ENCODE measurements around the gene IL27RA. TPM values are rescaled to one million over a fixed set of nuclear protein-coding genes. Genes with fewer than 3 reads are reported as not detected.

IL27RA gene
- total RNA-seq, 5 donors from 2014 or later (not counting 1 experiment from before 2014, with no cell fraction given) = 44.2 to 82.4 (median 66.5) TPM

- peaks cover 53 to 68% (median 65%) of the 10 kb centered on the region in 3 donors for H3K4me1 Mint-ChIP-seq
- H3K4me3 ChIP-seq (ENCODE audit: control insufficient read depth in 1 of 2, extremely low read depth in 1 of 2, low read length in 1 of 2) = no peak overlapping the region
- CTCF ChIA-PET = interaction anchor here in 1 of 2 donors (0.7 to 1.4 kb wide), 4 partner anchors 17 to 54 kb away, joined by 3 to 5 read pairs (median 4); partner anchors contain the start of genes DCAF15 and IL27RA
- H3K27me3 Mint-ChIP-seq = no peaks in the 10 kb centered on the region
- H3K27ac Mint-ChIP-seq = peak overlapping the region; percentile 99
- DNase-seq (peak in 1 of 35 experiments; percentile 57), ATAC-seq (replicated peaks in 1 of 4) (no peak)
- H3K36me3 ChIP-seq (ENCODE audit: control insufficient read depth in 2 of 2, extremely low read depth in 1 of 2, insufficient read depth in 1 of 2, low read length in 1 of 2) = peaks cover 0 to 7% of the 10 kb centered on the region in 2 donors
- 38% methylated on average over 4 of the region's 10 CpGs for WGBS (ENCODE audit: insufficient coverage)
- POLR2A ChIA-PET = interaction anchor here (0.6 to 0.7 kb wide), 5 partner anchors 28 to 378 kb away, joined by 3 to 4 read pairs (median 3); partner anchors contain the start of gene IL27RA (in 1 of the 2)
- peak overlapping the region; percentile 21 to 74 (median 57) for H3K4me3 Mint-ChIP-seq
- H3K27me3 ChIP-seq (replicated peaks in 1 of 2; ENCODE audit: control insufficient read depth in 2 of 2, extremely low read depth in 1 of 2, insufficient read depth in 2 of 2, low read length in 1 of 2) = no peaks in the 10 kb centered on the region
- H3K9me3 Mint-ChIP-seq = peaks cover 0 to 4% (median 0%) of the 10 kb centered on the region in 3 donors
- H3K9me3 ChIP-seq = no peaks in the 10 kb centered on the region
- peaks cover 28 to 68% of the 10 kb centered on the region in 2 experiments for H3K4me1 ChIP-seq (ENCODE audit: control insufficient read depth in 1 of 2, extremely low read depth in 1 of 2, insufficient read depth in 2 of 2, low read length in 2 of 2)
- H3K27ac ChIP-seq (ENCODE audit: low read length) = peak overlapping the region; percentile 100
- peaks cover 4% of the 10 kb centered on the region for H3K36me3 Mint-ChIP-seq
Measured at GRCh38 chr19:14003251-14004055, 28.1 kb upstream of the IL27RA start.

- DNase-seq (no peak), ATAC-seq (replicated peaks in 1 of 4) (no peak)
- Mint-ChIP-seq H3K4me3 (peak overlapping the region; percentile 70 to 83 (median 75)), H3K9me3 (no peaks in the 10 kb centered on the region), H3K27ac (peak overlapping the region; percentile 89 to 95), H3K27me3 (no peaks in the 10 kb centered on the region), H3K4me1 (peaks cover 50 to 68% (median 62%) of the 10 kb centered on the region in 3 donors), H3K36me3 (no peaks in the 10 kb centered on the region)
- CTCF ChIA-PET = interaction anchor here (0.5 to 0.6 kb wide), 2 partner anchors 17 to 23 kb away, joined by 3 to 8 read pairs; partner anchors contain the start of gene RLN3 (in 1 of the 2)
- 54% methylated on average over 8 of the region's 14 CpGs for WGBS (ENCODE audit: insufficient coverage)
- peak overlapping the region; percentile 100 for H3K27ac ChIP-seq (ENCODE audit: low read length)
- POLR2A ChIA-PET = interaction anchor here (0.6 to 1.1 kb wide), 3 partner anchors 52 to 133 kb away, joined by 3 to 5 read pairs (median 4); partner anchors contain the start of gene DCAF15 (in 1 of the 2)
- no peaks in the 10 kb centered on the region for H3K9me3 ChIP-seq
- no peaks in the 10 kb centered on the region for H3K27me3 ChIP-seq (replicated peaks in 1 of 2; ENCODE audit: control insufficient read depth in 2 of 2, extremely low read depth in 1 of 2, insufficient read depth in 2 of 2, low read length in 1 of 2)
- H3K4me1 ChIP-seq (ENCODE audit: control insufficient read depth in 1 of 2, extremely low read depth in 1 of 2, insufficient read depth in 2 of 2, low read length in 2 of 2) = peaks cover 28 to 65% of the 10 kb centered on the region in 2 experiments
- no peaks in the 10 kb centered on the region for H3K36me3 ChIP-seq (ENCODE audit: control insufficient read depth in 2 of 2, extremely low read depth in 1 of 2, insufficient read depth in 1 of 2, low read length in 1 of 2)
- peak overlapping the region in 1 of 2 donors; percentile 32 for H3K4me3 ChIP-seq (ENCODE audit: control insufficient read depth in 1 of 2, extremely low read depth in 1 of 2, low read length in 1 of 2)
Measured at GRCh38 chr19:14004619-14005348, 26.8 kb upstream of the IL27RA start.

GRCh38 chr19:14005349-14006084, 26.0 kb upstream of the IL27RA start:
- no peaks in the 10 kb centered on the region for H3K36me3 Mint-ChIP-seq
- H3K4me3 Mint-ChIP-seq = peak overlapping the region; percentile 82 to 92 (median 83)
- peak; percentile 47 to 57 (median 55) for ATAC-seq (replicated peaks in 1 of 4)
- Histone ChIP-seq H3K27ac (ENCODE audit: low read length) (peak overlapping the region; percentile 100), H3K4me1 (ENCODE audit: control insufficient read depth in 1 of 2, extremely low read depth in 1 of 2, insufficient read depth in 2 of 2, low read length in 2 of 2) (peaks cover 23 to 58% of the 10 kb centered on the region in 2 experiments), H3K36me3 (ENCODE audit: control insufficient read depth in 2 of 2, extremely low read depth in 1 of 2, insufficient read depth in 1 of 2, low read length in 1 of 2) (no peaks in the 10 kb centered on the region), H3K9me3 (no peaks in the 10 kb centered on the region), H3K4me3 (ENCODE audit: control insufficient read depth in 1 of 2, extremely low read depth in 1 of 2, low read length in 1 of 2) (peak overlapping the region in 1 of 2 donors; percentile 86), H3K27me3 (replicated peaks in 1 of 2; ENCODE audit: control insufficient read depth in 2 of 2, extremely low read depth in 1 of 2, insufficient read depth in 2 of 2, low read length in 1 of 2) (no peaks in the 10 kb centered on the region)
- POLR2A ChIA-PET = interaction anchor here (0.6 to 3.0 kb wide), 8 partner anchors 13 to 165 kb away, joined by 3 to 14 read pairs (median 4); partner anchors contain the start of genes DCAF15 (in 2 of the 2), ASF1B (in 1 of the 2) and IL27RA (in 1 of the 2)
- H3K27me3 Mint-ChIP-seq = no peaks in the 10 kb centered on the region
- peaks cover 46 to 62% (median 55%) of the 10 kb centered on the region in 3 donors for H3K4me1 Mint-ChIP-seq
- peak overlapping the region; percentile 89 to 95 for H3K27ac Mint-ChIP-seq
- 4% methylated on average over 35 of the region's 50 CpGs for WGBS (ENCODE audit: insufficient coverage)
- peak; percentile 74 to 96 (median 88) for DNase-seq
- no peaks in the 10 kb centered on the region for H3K9me3 Mint-ChIP-seq
- CTCF ChIA-PET = interaction anchor here in 1 of 2 donors (0.6 kb wide), 1 partner anchor 18 kb away, joined by 8 read pairs; no protein-coding TSS in a partner anchor

GRCh38 chr19:14006085-14006765, 25.3 kb upstream of the IL27RA start, which contains the start of gene RFX1:
RFX1 (minus strand) TSS chr19:14006320; CDS start chr19:13993843, 12,477 bp downstream.
- H3K27me3 ChIP-seq (replicated peaks in 1 of 2; ENCODE audit: control insufficient read depth in 2 of 2, extremely low read depth in 1 of 2, insufficient read depth in 2 of 2, low read length in 1 of 2) = no peaks in the 10 kb centered on the region
- DNase-seq = peak; percentile 99 to 100 (median 100)
- H3K9me3 Mint-ChIP-seq = no peaks in the 10 kb centered on the region
- ATAC-seq (replicated peaks in 1 of 4) = peak; percentile 77 to 82 (median 80)
- under 1% methylated on average over 48 of the region's 58 CpGs for WGBS (ENCODE audit: insufficient coverage)
- CTCF ChIA-PET = no interaction called here
- peaks cover 16 to 50% of the 10 kb centered on the region in 2 experiments for H3K4me1 ChIP-seq (ENCODE audit: control insufficient read depth in 1 of 2, extremely low read depth in 1 of 2, insufficient read depth in 2 of 2, low read length in 2 of 2)
- peak within 1 kb of the TSS; percentile 100 for H3K27ac ChIP-seq (ENCODE audit: low read length)
- H3K9me3 ChIP-seq = no peaks in the 10 kb centered on the region
- POLR2A ChIA-PET = interaction anchor here in 1 of 2 donors (0.6 to 3.0 kb wide), 9 partner anchors 13 to 166 kb away, joined by 3 to 14 read pairs (median 4); partner anchors contain the start of genes ASF1B, DCAF15 and IL27RA
- H3K4me3 Mint-ChIP-seq = peak within 1 kb of the TSS; percentile 82 to 92 (median 91)
- H3K27ac Mint-ChIP-seq = peak within 1 kb of the TSS; percentile 97 to 98
- H3K36me3 ChIP-seq (ENCODE audit: control insufficient read depth in 2 of 2, extremely low read depth in 1 of 2, insufficient read depth in 1 of 2, low read length in 1 of 2) = no peaks in the 10 kb centered on the region
- no peaks in the 10 kb centered on the region for H3K27me3 Mint-ChIP-seq
- H3K4me3 ChIP-seq (ENCODE audit: control insufficient read depth in 1 of 2, extremely low read depth in 1 of 2, low read length in 1 of 2) = peak within 1 kb of the TSS; percentile 86 to 88
- no peaks in the 10 kb centered on the region for H3K36me3 Mint-ChIP-seq
- H3K4me1 Mint-ChIP-seq = peaks cover 38 to 55% (median 48%) of the 10 kb centered on the region in 3 donors

GRCh38 chr19:14006766-14007562, 24.6 kb upstream of the IL27RA start:
- ChIA-PET CTCF (no interaction called here), POLR2A (interaction anchor here in 1 of 2 donors (0.6 to 3.0 kb wide), 8 partner anchors 12 to 167 kb away, joined by 3 to 14 read pairs (median 4); partner anchors contain the start of genes ASF1B, DCAF15 and IL27RA)
- Histone ChIP-seq H3K36me3 (ENCODE audit: control insufficient read depth in 2 of 2, extremely low read depth in 1 of 2, insufficient read depth in 1 of 2, low read length in 1 of 2) (no peaks in the 10 kb centered on the region), H3K4me3 (ENCODE audit: control insufficient read depth in 1 of 2, extremely low read depth in 1 of 2, low read length in 1 of 2) (peak overlapping the region; percentile 86 to 88), H3K9me3 (no peaks in the 10 kb centered on the region), H3K27ac (ENCODE audit: low read length) (peak overlapping the region; percentile 100), H3K27me3 (replicated peaks in 1 of 2; ENCODE audit: control insufficient read depth in 2 of 2, extremely low read depth in 1 of 2, insufficient read depth in 2 of 2, low read length in 1 of 2) (no peaks in the 10 kb centered on the region), H3K4me1 (ENCODE audit: control insufficient read depth in 1 of 2, extremely low read depth in 1 of 2, insufficient read depth in 2 of 2, low read length in 2 of 2) (peaks cover 16 to 43% of the 10 kb centered on the region in 2 experiments)
- peak overlapping the region; percentile 97 to 98 for H3K27ac Mint-ChIP-seq
- H3K4me3 Mint-ChIP-seq = peak overlapping the region; percentile 82 to 92 (median 91)
- H3K4me1 Mint-ChIP-seq = peaks cover 32 to 47% (median 41%) of the 10 kb centered on the region in 3 donors
- WGBS (ENCODE audit: insufficient coverage) = under 1% methylated on average over 47 of the region's 56 CpGs
- ATAC-seq (replicated peaks in 1 of 4) (peak in 3 of 4 experiments; percentile 0 to 4 (median 4)), DNase-seq (peak in 4 of 35 experiments; percentile 18 to 94 (median 56))
- H3K9me3 Mint-ChIP-seq = no peaks in the 10 kb centered on the region
- H3K27me3 Mint-ChIP-seq = no peaks in the 10 kb centered on the region
- no peaks in the 10 kb centered on the region for H3K36me3 Mint-ChIP-seq
